CD4-positive, alpha-beta T cell treated with Interleukin-4 for 4 hours (primary cell): ENCODE data around the gene CYP21A2.

Experiments
- DNase-seq: peaks from one replicate; pipeline ENCODE4 v3.0.0-alpha.2; 2020

The CYP21A2 gene

DNA sequence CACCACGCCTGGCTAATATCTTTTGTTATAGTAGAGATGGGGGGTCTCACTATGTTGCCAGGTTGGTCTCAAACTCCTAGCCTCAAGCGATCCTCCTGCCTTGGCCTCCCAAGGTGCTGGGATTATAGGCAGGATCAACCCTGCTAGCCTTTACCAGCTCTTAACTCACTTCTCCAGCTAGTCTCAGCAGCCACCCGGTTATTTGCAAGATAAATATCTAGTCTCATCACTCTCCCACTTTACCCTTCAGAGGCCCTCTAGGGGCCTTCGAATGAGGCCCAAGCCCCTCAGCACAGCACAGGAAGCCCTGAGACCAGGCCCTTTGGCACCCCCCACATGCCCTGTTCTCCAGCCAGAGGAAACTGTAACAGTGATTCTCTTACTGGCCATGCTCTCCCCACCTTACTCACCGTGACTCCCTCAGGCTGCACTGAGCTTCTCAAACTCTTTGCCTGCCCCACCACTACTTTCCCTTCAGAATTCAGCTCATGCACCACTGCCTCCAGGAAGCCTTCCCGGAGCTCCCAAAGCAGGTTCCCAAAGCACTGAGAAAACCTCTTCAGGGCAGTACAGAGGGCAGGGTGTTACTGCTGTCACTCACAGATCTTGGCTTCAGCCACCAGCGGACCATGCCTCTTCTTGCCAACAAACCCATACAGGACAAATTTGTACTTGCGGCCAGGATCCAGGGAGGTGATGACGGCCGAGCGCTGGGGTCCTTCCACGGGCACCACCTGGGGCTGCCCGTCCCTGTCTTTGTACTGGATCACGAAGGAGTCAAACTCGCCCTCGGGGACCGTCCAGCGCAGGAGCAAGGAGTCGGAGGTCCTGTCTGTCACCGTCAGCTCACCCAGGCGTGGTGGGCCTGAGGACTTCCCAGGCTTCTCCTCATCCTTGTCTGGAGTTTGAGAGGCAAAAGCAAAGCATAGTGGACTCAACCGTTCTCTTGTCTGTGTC, 45.9 kb downstream of the CYP21A2 start:
- no peak for DNase-seq

GRCh38 chr6:32084780-32085179, 46.6 kb downstream of the CYP21A2 start:
- no peak for DNase-seq

GRCh38 chr6:32085759-32086459, 47.7 kb downstream of the CYP21A2 start:
- no peak for DNase-seq

- no peak for DNase-seq
Measured at GRCh38 chr6:32086661-32087573, 48.7 kb downstream of the CYP21A2 start.

DNA sequence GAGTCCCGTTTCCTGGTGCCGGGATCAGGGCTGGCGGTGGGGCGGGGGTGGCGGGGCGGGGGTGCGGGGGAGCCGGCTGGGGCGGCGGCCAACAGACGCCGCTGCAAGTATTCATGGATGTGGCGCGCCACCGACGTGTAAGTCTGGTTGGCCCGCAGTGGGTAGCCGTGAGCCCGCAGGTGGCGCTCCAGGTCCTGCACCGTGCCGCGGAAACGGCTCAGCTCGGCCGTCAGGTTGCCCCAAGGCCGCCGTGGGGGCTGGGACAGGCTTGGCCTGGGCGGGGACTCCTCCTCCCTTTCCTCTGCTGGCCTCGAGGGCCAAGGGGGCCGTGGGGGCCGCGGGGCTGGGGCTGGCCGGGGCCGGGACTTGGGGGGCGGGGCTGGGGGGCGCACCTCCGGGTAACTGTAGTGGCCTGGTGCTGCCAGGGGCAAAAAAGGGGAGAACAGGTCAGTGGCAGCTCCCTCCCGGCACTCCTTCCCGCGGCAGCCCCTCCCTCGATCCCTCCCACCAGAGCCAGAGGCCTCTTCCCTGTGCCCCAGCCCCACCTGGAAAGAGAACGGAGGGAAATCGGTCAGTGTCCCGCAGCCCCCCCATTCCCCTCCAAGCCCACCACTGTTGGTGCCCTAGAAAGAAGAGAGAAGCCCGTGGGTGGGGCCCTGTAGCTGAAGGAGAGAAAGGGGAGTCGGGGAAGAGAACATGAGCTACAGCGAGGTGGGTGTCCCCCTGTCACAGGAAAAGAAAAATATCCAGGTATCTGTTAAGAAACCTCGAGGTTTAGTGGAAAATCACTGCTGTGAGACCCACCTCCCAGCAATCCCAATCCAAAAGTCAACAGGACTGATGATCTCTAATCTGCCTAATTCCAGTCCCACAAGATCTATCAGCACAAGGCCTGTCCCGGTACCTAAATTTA, 49.6 kb downstream of the CYP21A2 start:
- DNase-seq: peak; percentile 43

GRCh38 chr6:32088487-32089049, 50.4 kb downstream of the CYP21A2 start:
- DNase-seq: no peak

GRCh38 chr6:32089082-32089828, 51.0 kb downstream of the CYP21A2 start:
- no peak for DNase-seq
